Stimulated activated CD8-positive, alpha-beta memory T cell treated with anti-CD3 and anti-CD28 coated beads, Interleukin-15, amount 100 ng/mL, for 1 hour (primary cell): ENCODE data around the gene ANKRD66.
"Not testable (repeated sequence)": the region's sequence is repeated elsewhere in the genome, so short reads cannot be mapped to it uniquely, and the experiment has no call there.

Experiments
- DNase-seq: peaks from one replicate; pipeline ENCODE4 v3.0.0-alpha.2; 2020; ENCODE audit warnings: low read depth

Gene ANKRD66

DNA sequence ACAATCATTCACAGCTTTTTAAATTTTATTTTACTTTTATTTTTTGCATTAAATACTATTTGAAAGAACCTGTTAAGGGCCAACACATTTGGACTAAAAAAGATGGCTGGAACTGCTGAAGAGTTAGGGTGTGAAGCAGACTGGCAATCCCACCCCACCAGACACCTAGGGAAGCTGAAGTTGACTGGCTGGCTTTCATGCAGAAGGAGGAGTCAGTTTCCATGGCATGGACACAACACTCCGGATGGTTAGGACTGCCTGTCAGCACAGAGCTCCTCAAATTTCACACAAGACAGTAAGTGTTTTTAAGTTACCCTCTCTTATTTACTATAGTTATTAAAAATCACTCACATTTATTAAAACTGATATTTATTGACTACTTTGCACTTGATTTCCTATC lies at the start of gene ANKRD66:
ANKRD66 (plus strand) TSS at position 238 of the 400 bp plus-strand sequence. CDS start 5,016 bp downstream, outside the sequence.
- no peak for DNase-seq

- DNase-seq: no peak
Measured at GRCh38 chr6:46699970-46700369, 46.8 kb upstream of the ANKRD66 start.

GRCh38 chr6:46704562-46704961 lies 42.2 kb upstream of the ANKRD66 start:
- DNase-seq: no peak

- no peak for DNase-seq
Measured at GRCh38 chr6:46706464-46706863, 40.3 kb upstream of the ANKRD66 start.

DNA sequence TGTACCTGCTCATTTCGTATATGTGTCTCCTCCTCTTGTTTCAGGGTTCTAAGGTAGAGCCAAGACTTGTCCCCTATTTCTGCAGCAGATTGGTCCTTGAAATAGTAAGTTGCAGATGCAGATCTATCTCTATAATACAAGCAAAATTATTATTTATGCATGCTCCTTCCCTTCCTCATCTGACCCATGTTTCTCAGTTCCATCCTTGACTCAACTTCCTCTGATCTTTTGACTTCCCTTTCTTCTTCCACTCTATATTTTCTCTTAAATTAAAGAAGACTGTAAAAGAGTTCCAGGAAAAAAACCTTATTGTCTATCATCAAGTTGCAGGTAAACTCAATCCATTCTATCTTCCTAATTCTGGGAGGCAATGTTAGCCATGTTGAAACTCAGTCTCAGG lies 35.2 kb upstream of the ANKRD66 start:
- no peak for DNase-seq

GRCh38 chr6:46715141-46715540 lies 31.6 kb upstream of the ANKRD66 start:
- DNase-seq: no peak

GRCh38 chr6:46719099-46719498 lies 27.6 kb upstream of the ANKRD66 start:
- DNase-seq: no peak

GRCh38 chr6:46720401-46720800 lies 26.3 kb upstream of the ANKRD66 start:
- no peak for DNase-seq

DNA sequence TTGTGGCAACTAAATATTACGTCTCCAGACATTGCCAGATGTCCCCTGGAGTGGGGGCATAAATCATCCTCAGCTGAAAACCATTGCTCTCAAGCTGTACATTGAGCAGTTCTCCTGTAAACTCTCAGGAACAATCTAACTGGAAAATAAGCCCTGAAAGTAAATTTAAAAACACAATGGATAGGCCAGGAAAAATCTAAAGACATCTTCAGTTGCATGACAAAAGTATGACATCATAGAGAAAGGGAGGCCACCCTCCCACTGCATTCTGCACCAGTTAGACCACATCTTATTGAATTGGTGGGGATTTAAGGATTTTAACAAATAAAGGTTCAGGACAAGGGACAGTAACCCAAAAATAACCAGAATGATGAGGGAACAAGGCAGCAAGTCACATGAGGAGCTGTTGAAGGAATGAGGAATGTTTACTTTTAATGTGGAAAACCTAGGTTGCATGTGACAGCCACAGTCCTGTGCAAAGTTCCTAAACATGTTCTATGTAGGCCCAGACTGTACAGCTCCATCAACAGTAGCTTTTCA lies 16.9 kb upstream of the ANKRD66 start:
- no peak for DNase-seq

- no peak for DNase-seq
Measured at GRCh38 chr6:46730921-46731461, 15.7 kb upstream of the ANKRD66 start.

DNA sequence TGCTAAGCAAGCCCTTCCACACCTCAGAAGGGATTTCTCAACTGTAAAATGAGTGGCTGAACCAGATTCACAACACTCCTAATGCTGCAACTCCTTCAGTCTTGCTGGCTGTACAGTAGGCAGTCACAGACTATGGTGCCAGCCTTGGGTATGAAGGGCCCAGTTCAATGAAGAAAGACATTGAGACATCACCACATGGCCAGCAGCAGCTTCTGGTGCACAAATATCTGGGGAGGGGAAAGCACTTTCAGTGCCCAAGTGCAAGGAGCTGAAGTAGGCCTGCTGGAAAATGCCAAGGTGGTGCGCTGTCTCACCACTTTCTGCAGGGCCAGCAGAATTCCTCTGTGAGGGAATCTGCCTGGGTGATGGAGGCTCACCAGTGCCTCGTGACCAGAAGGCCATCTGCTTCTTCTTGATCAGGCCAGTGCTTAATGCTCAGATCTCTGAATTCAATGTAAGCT lies 13.4 kb upstream of the ANKRD66 start:
- DNase-seq: no peak

DNA sequence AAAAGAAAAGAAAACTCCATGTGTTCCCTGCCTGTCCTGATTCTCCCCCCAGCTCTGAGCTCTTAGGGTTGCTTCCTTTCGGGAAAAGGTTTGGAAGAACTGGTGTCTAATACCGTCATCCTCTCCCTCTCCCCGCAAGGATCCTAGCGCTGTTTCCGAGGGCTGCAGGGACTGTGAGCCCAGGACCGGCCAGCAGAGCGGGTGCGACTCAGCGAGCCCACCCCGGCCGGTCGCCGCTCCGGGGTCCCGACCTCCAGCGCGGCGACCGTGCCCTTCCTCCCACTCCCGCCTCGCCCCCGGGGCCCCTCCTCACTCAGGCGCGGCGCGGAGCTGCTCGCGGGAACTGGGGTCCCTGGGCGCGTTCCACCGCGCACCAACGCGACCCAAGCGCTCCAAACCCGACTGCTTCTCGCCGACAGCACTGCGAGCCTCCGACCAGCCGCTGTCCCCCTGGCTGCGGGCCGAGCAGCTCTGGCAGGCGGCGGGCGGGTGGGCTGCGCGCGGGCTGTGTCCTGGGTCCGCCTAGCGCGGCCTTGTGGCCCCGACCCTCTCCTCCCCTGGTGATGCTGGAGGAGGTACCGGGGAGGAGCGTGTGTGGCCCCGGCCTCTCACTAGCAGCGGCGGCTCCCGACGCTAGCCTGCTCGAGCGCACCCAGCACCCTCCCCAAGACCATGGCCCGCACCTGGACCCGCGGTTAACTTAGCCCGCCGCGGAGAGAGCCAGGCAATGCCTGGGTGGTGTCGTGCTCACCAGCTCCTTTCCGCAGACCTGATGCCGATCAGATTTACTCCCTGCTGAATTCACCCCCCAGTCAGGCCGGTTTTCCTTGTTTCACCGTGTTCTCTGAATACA lies 11.6 kb upstream of the ANKRD66 start, which contains the start of gene PLA2G7:
PLA2G7 (minus strand) TSS at position 509 of the 853 bp plus-strand sequence. CDS start 12,484 bp downstream, outside the sequence.
- DNase-seq: no peak

GRCh38 chr6:46735720-46736031 lies 11.1 kb upstream of the ANKRD66 start:
- DNase-seq: no peak

DNA sequence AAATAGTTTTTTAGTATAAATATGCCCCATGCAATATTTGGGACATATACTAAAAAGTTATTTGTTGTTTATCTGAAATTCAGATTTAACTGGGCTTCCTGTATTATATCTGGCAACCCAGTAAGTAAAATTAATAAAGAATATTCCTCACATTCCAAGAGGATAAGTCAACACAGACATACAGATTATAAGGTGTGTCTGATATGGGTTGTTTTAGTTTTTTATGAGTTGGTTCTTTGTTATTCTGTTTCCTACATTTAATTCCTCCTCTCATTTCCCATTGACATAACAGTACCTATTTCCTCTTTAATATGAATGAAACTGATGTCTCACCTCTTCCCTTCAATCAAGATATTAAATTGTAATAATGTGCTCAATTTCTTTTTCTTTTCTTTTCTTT lies 9.8 kb upstream of the ANKRD66 start:
- no peak for DNase-seq

DNA sequence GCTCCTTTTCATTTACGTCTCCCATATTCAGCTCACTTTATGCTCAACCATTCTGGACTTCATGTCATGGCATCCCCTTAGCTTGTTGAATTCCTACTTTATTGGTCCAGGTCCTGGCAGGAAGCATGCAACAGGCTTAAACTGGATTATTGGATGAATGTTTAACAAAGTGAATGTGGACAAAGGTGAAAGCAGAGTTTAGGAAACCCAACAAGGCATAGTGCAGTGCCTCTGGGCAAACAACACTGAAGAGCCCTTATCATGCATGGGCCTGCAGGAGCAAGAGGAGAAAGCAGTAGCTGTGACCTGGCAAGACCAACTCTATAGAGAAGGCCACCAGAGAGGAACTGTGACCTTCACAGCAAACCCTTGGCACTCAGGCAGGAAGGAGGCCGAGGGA lies 5.3 kb upstream of the ANKRD66 start:
- no peak for DNase-seq

DNA sequence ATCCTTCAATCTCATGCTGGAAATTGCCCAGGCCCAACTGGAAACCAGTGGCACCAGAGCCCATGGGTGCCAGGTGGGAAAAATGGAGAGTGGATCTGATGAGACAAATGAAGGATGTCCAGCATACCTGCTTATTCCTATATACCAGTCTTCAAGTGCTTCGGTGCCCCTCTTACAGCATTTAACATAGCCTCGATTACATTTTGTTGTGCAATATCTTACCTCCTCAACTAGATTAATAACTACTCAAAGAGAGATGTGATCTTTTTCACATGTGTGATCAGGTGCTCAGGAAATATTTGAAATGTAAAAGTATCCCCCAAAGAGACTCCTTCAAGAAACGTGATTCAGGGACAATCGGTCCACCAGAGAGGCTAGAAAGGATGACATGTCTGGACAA lies 4.8 kb upstream of the ANKRD66 start:
- no peak for DNase-seq

GRCh38 chr6:46743425-46744158 lies 3.1 kb upstream of the ANKRD66 start:
- DNase-seq: no peak

DNA sequence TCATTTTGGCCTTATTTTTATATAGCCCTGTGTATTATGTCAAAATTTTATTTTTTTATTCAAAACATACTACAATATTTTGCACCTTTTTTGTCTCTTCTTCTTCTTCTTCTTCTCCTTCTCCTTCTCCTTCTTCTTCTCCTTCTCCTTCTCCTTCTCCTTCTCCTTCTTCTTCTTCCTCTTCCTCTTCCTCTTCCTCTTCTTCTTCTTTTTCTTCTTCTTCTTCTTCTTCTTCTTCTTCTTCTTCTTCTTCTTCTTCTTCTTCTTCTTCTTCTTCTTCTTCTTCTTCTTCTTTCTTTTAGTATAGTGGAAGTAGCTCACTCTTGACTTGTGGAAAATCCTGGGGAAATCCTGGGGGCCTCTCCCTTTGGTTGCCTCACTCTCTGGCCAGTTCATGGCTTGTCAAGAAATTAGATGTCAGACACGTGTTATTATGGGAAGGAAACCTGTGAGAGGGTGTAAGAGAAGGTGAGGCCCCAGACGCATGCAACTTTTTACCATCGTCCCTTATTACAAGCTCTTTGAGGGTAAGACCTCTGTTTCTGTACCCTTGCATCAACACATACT lies 2.5 kb upstream of the ANKRD66 start:
- DNase-seq: not testable (repeated sequence)

- DNase-seq: no peak
Measured at GRCh38 chr6:46745973-46746372, 760 bp upstream of the ANKRD66 start.

DNA sequence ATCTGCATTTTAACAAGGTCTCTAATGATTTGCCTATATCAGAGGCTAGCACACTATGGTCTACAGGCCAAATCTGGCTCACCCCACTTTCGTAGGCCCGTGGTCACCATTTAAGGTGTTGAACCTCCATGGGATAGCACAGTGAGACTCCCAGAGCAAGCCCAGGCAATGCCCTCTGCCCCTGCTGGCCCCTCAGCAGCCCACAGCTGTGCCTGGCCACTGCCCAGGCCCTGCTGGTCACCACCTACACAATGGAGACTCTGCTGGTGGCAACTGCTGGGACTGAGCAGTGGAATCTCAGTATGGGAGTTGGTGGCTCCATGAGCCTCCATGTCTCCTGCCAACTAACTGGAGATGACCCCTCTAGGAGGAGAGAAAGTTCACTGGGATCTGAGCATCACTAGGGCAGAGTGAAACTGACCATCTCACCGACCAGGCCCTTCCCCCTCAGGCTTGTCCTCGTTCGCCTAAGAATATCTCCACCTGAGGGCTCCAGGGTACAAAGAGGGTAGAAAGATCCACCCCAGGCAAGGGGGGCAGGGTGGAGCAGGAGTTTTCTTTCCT lies 2.3 kb downstream of the ANKRD66 start:
- DNase-seq: no peak

- no peak for DNase-seq
Measured at GRCh38 chr6:46749731-46750130, 3.0 kb downstream of the ANKRD66 start.

DNA sequence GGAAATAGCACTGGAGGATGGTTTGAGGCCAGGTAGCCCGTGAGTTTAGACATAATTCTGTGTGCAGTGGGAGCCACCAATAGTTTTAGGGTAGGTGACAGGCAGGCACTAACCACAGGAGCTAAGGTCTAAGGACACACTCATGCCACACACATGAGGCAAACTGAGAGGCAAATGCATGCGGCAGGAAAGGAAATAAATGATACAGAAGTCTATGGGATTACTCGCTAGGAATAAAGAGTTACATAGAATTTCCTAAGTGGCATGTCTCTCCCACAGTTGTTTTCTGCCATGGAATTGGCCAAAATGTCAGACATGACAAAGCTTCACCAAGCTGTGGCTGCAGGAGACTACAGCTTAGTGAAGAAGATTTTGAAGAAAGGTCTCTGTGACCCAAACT lies 4.9 kb downstream of the ANKRD66 start:
- DNase-seq: no peak
